ENCODE results near the gene CETP. TPM values are rescaled to one million over a fixed set of nuclear protein-coding genes. Genes with fewer than 3 reads are reported as not detected.
"Not testable (repeated sequence)": the region's sequence is repeated elsewhere in the genome, so short reads cannot be mapped to it uniquely, and the experiment has no call there.

The CETP gene
- total RNA-seq, 4 donors from 2014 or later, result 0.55 TPM; not detected in 3

DNA sequence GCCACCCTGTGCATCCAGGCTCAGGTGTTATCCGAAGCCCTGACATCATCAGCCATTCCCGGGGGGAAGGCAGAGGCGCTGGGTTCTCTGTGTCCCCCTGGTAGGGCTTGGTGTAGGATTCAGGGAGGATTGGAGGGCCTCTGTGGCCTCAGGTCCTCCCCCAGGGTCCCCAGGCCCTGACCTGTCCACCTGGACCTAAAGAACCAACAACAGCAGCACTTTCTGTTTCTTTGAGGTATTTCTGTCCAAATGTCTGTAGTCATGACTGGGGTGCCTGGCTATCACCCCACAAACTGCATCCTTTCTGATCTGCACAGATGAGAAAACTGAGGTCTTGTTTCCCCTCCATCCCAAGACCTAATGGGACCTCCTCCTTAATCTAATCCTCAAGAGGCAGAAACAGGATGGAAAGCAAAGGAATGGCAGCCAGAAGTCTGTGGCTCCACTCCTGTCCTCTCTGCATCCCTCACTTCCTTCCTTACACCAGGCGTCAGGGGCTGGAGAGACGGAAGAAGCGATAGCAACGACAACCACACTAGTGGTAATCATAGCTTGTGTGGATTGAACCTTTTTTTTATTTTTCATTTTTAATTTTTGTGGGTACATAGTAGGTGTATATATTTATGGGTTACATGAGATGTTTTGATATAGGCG, 39.4 kb downstream of the CETP start:
- H3K27me3 ChIP-seq, result no peaks in the 10 kb centered on the region
- WGBS, 2 donors (ENCODE audit: low coverage in 1 of 2), result 87 to 92% methylated on average over 3 to 8 of the region's 8 CpGs
- in situ Hi-C loops (cut with MboI; ENCODE audit: low pct_ligation_motif_present in 1 of 4, low pct_unique_long_range_greater_than_20kb in 1 of 4, low sequenced_read_pairs in 3 of 4) (no loop called here), intact Hi-C loops (cut with DNase I; ENCODE audit: low total_unique reads) (no loop called here)
- no peaks in the 10 kb centered on the region for H3K9me3 ChIP-seq
- no peaks in the 10 kb centered on the region for H3K36me3 ChIP-seq
- peak overlapping the region in 3 of 4 donors; percentile 30 to 51 (median 44) for H3K27ac ChIP-seq
- DNase-seq, result no peak
- peaks cover 0 to 16% (median 4%) of the 10 kb centered on the region in 4 donors for H3K4me1 ChIP-seq
- TF ChIP-seq, protein P1, sequence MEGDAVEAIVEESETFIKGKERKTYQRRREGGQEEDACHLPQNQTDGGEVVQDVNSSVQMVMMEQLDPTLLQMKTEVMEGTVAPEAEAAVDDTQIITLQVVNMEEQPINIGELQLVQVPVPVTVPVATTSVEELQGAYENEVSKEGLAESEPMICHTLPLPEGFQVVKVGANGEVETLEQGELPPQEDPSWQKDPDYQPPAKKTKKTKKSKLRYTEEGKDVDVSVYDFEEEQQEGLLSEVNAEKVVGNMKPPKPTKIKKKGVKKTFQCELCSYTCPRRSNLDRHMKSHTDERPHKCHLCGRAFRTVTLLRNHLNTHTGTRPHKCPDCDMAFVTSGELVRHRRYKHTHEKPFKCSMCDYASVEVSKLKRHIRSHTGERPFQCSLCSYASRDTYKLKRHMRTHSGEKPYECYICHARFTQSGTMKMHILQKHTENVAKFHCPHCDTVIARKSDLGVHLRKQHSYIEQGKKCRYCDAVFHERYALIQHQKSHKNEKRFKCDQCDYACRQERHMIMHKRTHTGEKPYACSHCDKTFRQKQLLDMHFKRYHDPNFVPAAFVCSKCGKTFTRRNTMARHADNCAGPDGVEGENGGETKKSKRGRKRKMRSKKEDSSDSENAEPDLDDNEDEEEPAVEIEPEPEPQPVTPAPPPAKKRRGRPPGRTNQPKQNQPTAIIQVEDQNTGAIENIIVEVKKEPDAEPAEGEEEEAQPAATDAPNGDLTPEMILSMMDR (IDR thresholded peaks at IDR 0.05), result no peak
- TF ChIP-seq EP300 (IDR thresholded peaks at IDR 0.05; ENCODE audit: low read depth), result no peak
- TF ChIP-seq POLR2A (IDR thresholded peaks at IDR 0.05), result no peak
- TF ChIP-seq POLR2AphosphoS5 (IDR thresholded peaks at IDR 0.05), result no peak
- no peak overlapping the region for H3K4me3 ChIP-seq

DNA sequence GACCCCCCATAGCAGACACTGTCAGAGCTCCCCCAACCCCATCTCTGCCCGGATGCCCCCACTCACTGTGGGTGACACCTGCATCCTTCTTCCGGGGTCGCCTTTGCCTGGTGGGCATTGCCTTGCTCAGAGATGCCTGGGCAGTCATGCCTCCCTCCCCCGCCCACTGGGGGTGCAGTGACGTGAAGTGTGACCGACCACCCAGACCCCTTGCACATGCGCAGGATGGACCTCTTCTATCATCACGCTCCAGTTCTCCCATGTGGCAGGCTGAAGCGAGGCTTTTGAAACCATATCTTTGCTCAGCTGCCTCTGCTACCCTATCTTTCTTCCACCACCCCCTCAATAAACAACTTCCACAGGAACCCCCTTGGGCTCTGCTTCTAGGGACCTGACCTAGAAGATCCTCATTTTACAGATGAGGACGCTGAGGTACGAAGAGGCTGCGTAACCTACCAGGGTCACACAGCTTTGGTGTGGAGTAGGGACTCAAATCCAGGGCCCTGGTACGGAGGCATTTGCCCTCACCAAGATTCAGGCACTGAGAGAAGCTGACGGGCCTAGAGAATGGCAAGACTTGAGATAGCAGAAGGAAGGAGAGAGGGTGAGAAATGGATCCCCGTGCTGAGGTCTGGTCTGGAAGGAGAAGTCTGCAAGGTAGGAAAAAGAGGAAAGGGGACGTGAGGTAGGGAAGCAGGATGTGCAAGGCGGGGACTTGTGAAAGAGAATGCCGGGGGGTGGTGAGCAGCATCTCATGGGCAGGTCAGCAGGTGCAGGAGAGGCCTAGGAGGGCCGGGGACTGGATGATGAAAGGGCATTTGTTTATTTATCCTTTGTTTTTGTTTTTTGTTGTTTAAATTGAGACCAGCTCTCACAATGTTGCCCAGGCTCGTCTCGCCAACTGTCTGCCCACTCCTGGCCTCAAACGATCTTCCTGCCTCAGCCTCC, 42.0 kb downstream of the CETP start:
- DNase-seq, result no peak
- Histone ChIP-seq H3K27me3 (no peaks in the 10 kb centered on the region), H3K9me3 (no peaks in the 10 kb centered on the region), H3K36me3 (no peaks in the 10 kb centered on the region), H3K4me3 (no peak overlapping the region), H3K27ac (no peak overlapping the region), H3K4me1 (peaks cover 0 to 16% (median 4%) of the 10 kb centered on the region in 4 donors)
- in situ Hi-C loops (cut with MboI; ENCODE audit: low pct_ligation_motif_present in 1 of 4, low pct_unique_long_range_greater_than_20kb in 1 of 4, low sequenced_read_pairs in 3 of 4) (no loop called here), intact Hi-C loops (cut with DNase I; ENCODE audit: low total_unique reads) (no loop called here)
- no peak for TF ChIP-seq POLR2A (IDR thresholded peaks at IDR 0.05)
- 80 to 89% methylated on average over 12 to 22 of the region's 22 CpGs for WGBS, 2 donors (ENCODE audit: low coverage in 1 of 2)

DNA sequence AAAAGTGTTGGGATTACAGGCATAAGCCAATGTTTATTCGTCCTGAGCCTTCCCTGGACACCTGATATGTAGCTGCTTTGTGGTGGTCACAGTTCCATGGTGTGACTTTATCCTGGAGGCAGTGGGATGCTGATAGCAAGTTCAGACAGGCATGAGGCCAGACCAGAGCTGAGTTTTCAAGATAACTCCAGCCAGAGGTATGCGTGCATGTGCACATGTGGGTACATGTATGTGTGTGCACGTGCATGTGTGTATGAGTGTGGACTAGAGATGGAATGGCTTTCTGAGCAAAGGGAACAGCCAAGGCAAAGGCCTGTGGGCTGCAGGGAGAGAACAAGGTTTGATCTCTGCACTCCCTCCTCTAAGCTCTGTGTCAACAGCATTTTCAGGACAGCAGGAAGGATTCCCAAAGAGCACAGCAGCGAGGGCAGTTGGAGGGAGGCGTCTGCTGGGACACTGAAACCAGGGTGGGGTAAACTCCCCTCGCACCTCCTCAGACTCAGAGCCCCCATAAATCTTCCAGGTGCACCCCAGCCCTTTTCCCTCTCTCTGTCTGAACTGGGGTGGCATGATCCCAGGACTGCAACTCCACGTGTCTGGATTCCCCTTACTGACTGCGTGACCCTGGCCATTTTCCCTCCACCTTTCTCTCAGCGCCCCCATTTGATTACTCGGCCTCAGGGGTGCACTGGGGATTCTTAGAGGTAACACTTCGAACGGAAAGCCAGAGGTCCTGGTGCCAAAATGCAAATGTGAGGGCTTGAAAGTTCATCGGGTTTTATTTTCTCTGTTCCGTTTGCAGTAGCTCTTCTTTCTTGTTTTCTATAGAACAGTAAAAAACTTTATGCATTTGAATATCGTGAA, 42.9 kb downstream of the CETP start:
- WGBS, 2 donors (ENCODE audit: low coverage in 1 of 2), result 72 to 83% methylated on average over 3 to 15 of the region's 15 CpGs
- Histone ChIP-seq H3K4me3 (no peak overlapping the region), H3K27ac (no peak overlapping the region), H3K9me3 (no peaks in the 10 kb centered on the region), H3K4me1 (peaks cover 0 to 13% (median 2%) of the 10 kb centered on the region in 4 donors), H3K27me3 (no peaks in the 10 kb centered on the region), H3K36me3 (no peaks in the 10 kb centered on the region)
- in situ Hi-C loops (cut with MboI; ENCODE audit: low pct_ligation_motif_present in 1 of 4, low pct_unique_long_range_greater_than_20kb in 1 of 4, low sequenced_read_pairs in 3 of 4), result no loop called here
- TF ChIP-seq, protein P1 (IDR thresholded peaks at IDR 0.05), result no peak
- TF ChIP-seq POLR2AphosphoS5 (IDR thresholded peaks at IDR 0.05) (no peak), EP300 (IDR thresholded peaks at IDR 0.05; ENCODE audit: low read depth) (no peak), POLR2A (IDR thresholded peaks at IDR 0.05) (no peak)
- DNase-seq, result no peak
- intact Hi-C loops (cut with DNase I; ENCODE audit: low total_unique reads), result no loop called here

DNA sequence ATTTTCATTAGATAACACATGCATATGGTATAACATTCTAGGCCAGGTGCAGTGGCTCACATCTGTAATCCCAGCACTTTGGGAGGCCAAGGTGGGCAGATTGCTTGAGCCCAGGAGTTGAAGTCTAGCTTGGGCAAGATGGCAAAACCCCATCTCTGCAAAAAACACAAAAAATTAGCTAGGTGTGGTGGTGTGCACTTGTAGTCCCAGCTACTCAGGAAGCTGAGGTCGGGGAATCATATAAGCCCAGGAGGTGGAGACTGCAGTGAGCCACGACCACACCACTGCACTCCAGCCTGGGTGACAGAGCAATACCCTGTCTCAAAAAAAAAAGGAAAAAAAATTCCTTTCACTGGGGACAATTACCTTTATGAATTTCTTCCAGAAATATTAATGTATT, 43.8 kb downstream of the CETP start:
- DNase-seq; H3K27ac ChIP-seq; intact Hi-C loops (cut with DNase I; ENCODE audit: low total_unique reads); in situ Hi-C loops (cut with MboI; ENCODE audit: low pct_ligation_motif_present in 1 of 4, low pct_unique_long_range_greater_than_20kb in 1 of 4, low sequenced_read_pairs in 3 of 4); H3K36me3 ChIP-seq; H3K4me1 ChIP-seq; H3K27me3 ChIP-seq; H3K4me3 ChIP-seq; H3K9me3 ChIP-seq: not testable (repeated sequence)
- WGBS, 2 donors (ENCODE audit: low coverage in 1 of 2), result 61 to 94% methylated on average over 2 of the region's 2 CpGs
